Stomach smooth muscle (tissue), 2 donors: ENCODE data around the gene RASA2.

ENCODE experiments used
- H3K27ac ChIP-seq: one replicate; pipeline ENCODE4 v1.7.0; 2013; ENCODE audit warnings: mild to moderate bottlenecking, low read length, inconsistent platforms
- H3K27me3 ChIP-seq, 2 donors: one replicate each; pipeline ENCODE4 v1.7.0; 2013; ENCODE audit warnings: low read length in 2 of 2; ENCODE audit not compliant: insufficient read depth in 2 of 2, control insufficient read depth in 1 of 2
- H3K36me3 ChIP-seq, 2 donors: one replicate each; pipeline ENCODE4 v1.7.0; 2013; ENCODE audit warnings: low read length in 2 of 2; ENCODE audit not compliant: control insufficient read depth in 2 of 2, insufficient read depth in 2 of 2
- H3K4me1 ChIP-seq: one replicate; pipeline ENCODE4 v1.7.0; 2013; ENCODE audit warnings: low read length; ENCODE audit not compliant: control insufficient read depth, insufficient read depth
- H3K4me3 ChIP-seq, 2 donors: one replicate each; pipeline ENCODE4 v1.7.0; 2013; ENCODE audit warnings: low read length in 2 of 2
- H3K9ac ChIP-seq, 2 donors: one replicate each; pipeline ENCODE4 v1.7.0; 2013; ENCODE audit warnings: low read length in 2 of 2, mild to moderate bottlenecking in 1 of 2
- H3K9me3 ChIP-seq, 2 donors: one replicate each; pipeline ENCODE4 v1.7.0; 2013; ENCODE audit warnings: low read length in 2 of 2; ENCODE audit not compliant: control insufficient read depth in 2 of 2
- donor health status: healthy.
- donor health status: Pancreatic carcinoma.

Gene RASA2

GRCh38 chr3:141486746-141487520 is at the start of gene RASA2:
Gene RASA2, plus strand, starts transcription at chr3:141487027. Its CDS starts 57 bp downstream, at chr3:141487084.
- no peaks in the 10 kb centered on the region for H3K27me3 ChIP-seq
- H3K36me3 ChIP-seq, result no peaks in the 10 kb centered on the region
- no peaks in the 10 kb centered on the region for H3K9me3 ChIP-seq
- peak within 1 kb of the TSS; percentile 75 for H3K27ac ChIP-seq
- peaks cover 5% of the 10 kb centered on the region for H3K4me1 ChIP-seq
- H3K4me3 ChIP-seq, result peak within 1 kb of the TSS; percentile 67 to 80
- peak within 1 kb of the TSS; percentile 78 to 80 for H3K9ac ChIP-seq

- Histone ChIP-seq H3K27ac (no peak overlapping the region), H3K9me3 (no peaks in the 10 kb centered on the region), H3K36me3 (peaks cover 18 to 21% of the 10 kb centered on the region in 2 donors), H3K4me3 (no peak overlapping the region), H3K27me3 (no peaks in the 10 kb centered on the region), H3K9ac (peak overlapping the region in 1 of 2 donors; percentile 16), H3K4me1 (peaks cover 32% of the 10 kb centered on the region)
These were observed 47.2 kb upstream of the RASA2 start for GRCh38 chr3:141439589-141439988.

- Histone ChIP-seq H3K36me3 (peaks cover 25 to 30% of the 10 kb centered on the region in 2 donors), H3K4me1 (peaks cover 43% of the 10 kb centered on the region), H3K27me3 (no peaks in the 10 kb centered on the region), H3K9me3 (no peaks in the 10 kb centered on the region), H3K27ac (peak overlapping the region; percentile 80), H3K4me3 (no peak overlapping the region), H3K9ac (peak overlapping the region in 1 of 2 donors; percentile 17)
These were observed 45.9 kb upstream of the RASA2 start for GRCh38 chr3:141440942-141441341.

- peak overlapping the region in 1 of 2 donors; percentile 17 for H3K9ac ChIP-seq
- H3K9me3 ChIP-seq, result no peaks in the 10 kb centered on the region
- peaks cover 25 to 30% of the 10 kb centered on the region in 2 donors for H3K36me3 ChIP-seq
- peaks cover 39% of the 10 kb centered on the region for H3K4me1 ChIP-seq
- H3K27ac ChIP-seq, result peak overlapping the region; percentile 80
- peak overlapping the region; percentile 60 to 62 for H3K4me3 ChIP-seq
- H3K27me3 ChIP-seq, result no peaks in the 10 kb centered on the region
These were observed 45.2 kb upstream of the RASA2 start for GRCh38 chr3:141441381-141442364.

- Histone ChIP-seq H3K9me3 (no peaks in the 10 kb centered on the region), H3K9ac (peak overlapping the region in 1 of 2 donors; percentile 6), H3K27me3 (no peaks in the 10 kb centered on the region), H3K4me1 (peaks cover 39% of the 10 kb centered on the region), H3K36me3 (peaks cover 25 to 34% of the 10 kb centered on the region in 2 donors), H3K4me3 (peak overlapping the region; percentile 60 to 62), H3K27ac (peak overlapping the region; percentile 80)
These were observed 44.4 kb upstream of the RASA2 start for GRCh38 chr3:141442446-141442845.

GRCh38 chr3:141442914-141443313 is 43.9 kb upstream of the RASA2 start:
- peak overlapping the region; percentile 60 to 62 for H3K4me3 ChIP-seq
- peaks cover 25 to 34% of the 10 kb centered on the region in 2 donors for H3K36me3 ChIP-seq

GRCh38 chr3:141444586-141445285 is 42.1 kb upstream of the RASA2 start:
- no peak overlapping the region for H3K9ac ChIP-seq
- H3K4me1 ChIP-seq, result peaks cover 47% of the 10 kb centered on the region
- H3K27ac ChIP-seq, result peak overlapping the region; percentile 80
- H3K4me3 ChIP-seq, result no peak overlapping the region
- no peaks in the 10 kb centered on the region for H3K9me3 ChIP-seq
- no peaks in the 10 kb centered on the region for H3K27me3 ChIP-seq
- H3K36me3 ChIP-seq, result peaks cover 22 to 28% of the 10 kb centered on the region in 2 donors

More at GRCh38 chr3:141442914-141443313, 43.9 kb upstream of the RASA2 start:
- Histone ChIP-seq H3K4me1 (peaks cover 39% of the 10 kb centered on the region), H3K9me3 (no peaks in the 10 kb centered on the region), H3K27ac (peak overlapping the region; percentile 80), H3K9ac (peak overlapping the region; percentile 6 to 22), H3K27me3 (no peaks in the 10 kb centered on the region)

GRCh38 chr3:141445990-141446389 is 40.8 kb upstream of the RASA2 start:
- Histone ChIP-seq H3K27ac (no peak overlapping the region), H3K4me3 (no peak overlapping the region), H3K9me3 (no peaks in the 10 kb centered on the region), H3K27me3 (no peaks in the 10 kb centered on the region), H3K4me1 (peaks cover 51% of the 10 kb centered on the region), H3K36me3 (peaks cover 22 to 28% of the 10 kb centered on the region in 2 donors), H3K9ac (no peak overlapping the region)

- Histone ChIP-seq H3K4me3 (no peak overlapping the region), H3K27me3 (no peaks in the 10 kb centered on the region), H3K36me3 (peaks cover 22 to 28% of the 10 kb centered on the region in 2 donors), H3K9me3 (no peaks in the 10 kb centered on the region), H3K4me1 (peaks cover 49% of the 10 kb centered on the region), H3K27ac (no peak overlapping the region), H3K9ac (no peak overlapping the region)
These were observed 40.1 kb upstream of the RASA2 start for GRCh38 chr3:141446737-141447136.

GRCh38 chr3:141447383-141447782 is 39.4 kb upstream of the RASA2 start:
- Histone ChIP-seq H3K4me3 (no peak overlapping the region), H3K9me3 (no peaks in the 10 kb centered on the region), H3K36me3 (peaks cover 22 to 28% of the 10 kb centered on the region in 2 donors), H3K27ac (no peak overlapping the region), H3K9ac (no peak overlapping the region), H3K4me1 (peaks cover 53% of the 10 kb centered on the region), H3K27me3 (no peaks in the 10 kb centered on the region)
